Endothelial cell (in vitro differentiated cells): ENCODE data around the gene CUX1. TPM values are rescaled to one million over a fixed set of nuclear protein-coding genes. Genes with fewer than 3 reads are reported as not detected.

Source experiments
- DNase-seq: peaks from one replicate; pipeline ENCODE4 v3.0.0; 2021; ENCODE audit warnings: low spot score
- H3K27ac Mint-ChIP-seq: one replicate; pipeline ENCODE4 v1.8.0; 2021; ENCODE audit warnings: mixed read lengths, inconsistent platforms; ENCODE audit not compliant: unreplicated experiment
- H3K27me3 Mint-ChIP-seq: one replicate; pipeline ENCODE4 v1.8.0; 2021; ENCODE audit warnings: mild to moderate bottlenecking, moderate library complexity, mixed read lengths, inconsistent platforms; ENCODE audit not compliant: unreplicated experiment
- H3K36me3 Mint-ChIP-seq: one replicate; pipeline ENCODE4 v1.8.0; 2021; ENCODE audit warnings: mild to moderate bottlenecking, low read depth, mixed read lengths, inconsistent platforms; ENCODE audit not compliant: unreplicated experiment
- H3K4me1 Mint-ChIP-seq: one replicate; pipeline ENCODE4 v1.8.0; 2021; ENCODE audit warnings: mild to moderate bottlenecking, mixed read lengths, inconsistent platforms; ENCODE audit not compliant: unreplicated experiment
- H3K4me3 Mint-ChIP-seq: one replicate; pipeline ENCODE4 v1.8.0; 2021; ENCODE audit warnings: mild to moderate bottlenecking, mixed read lengths, inconsistent platforms; ENCODE audit not compliant: unreplicated experiment
- H3K9me3 Mint-ChIP-seq: one replicate; pipeline ENCODE4 v1.8.0; 2021; ENCODE audit warnings: mixed read lengths, inconsistent platforms; ENCODE audit not compliant: unreplicated experiment
- total RNA-seq: library from RNA; stranded (reverse); fragmentation: NEBNext Ultra II Directional; extraction: Animal tissue kit (Norgen Biotek cat#: 25700); gene quantifications from one replicate; pipeline ENCODE4 v1.2.1, GENCODE V29; 2021; ENCODE audit not compliant: unreplicated experiment
- TF ChIP-seq, protein P1 (sequence below): fragments of 200-600 bp; sonication (generic); IDR thresholded peaks from one replicate; pipeline ENCODE4 v1.5.0; 2021; ENCODE audit warnings: antibody characterized with exemption; ENCODE audit not compliant: unreplicated experiment

CUX1 gene
- total RNA-seq, 1 donor from 2014 or later = 43.7 TPM

- H3K4me1 Mint-ChIP-seq = peaks cover 12% of the 10 kb centered on the region
- TF ChIP-seq, protein P1, sequence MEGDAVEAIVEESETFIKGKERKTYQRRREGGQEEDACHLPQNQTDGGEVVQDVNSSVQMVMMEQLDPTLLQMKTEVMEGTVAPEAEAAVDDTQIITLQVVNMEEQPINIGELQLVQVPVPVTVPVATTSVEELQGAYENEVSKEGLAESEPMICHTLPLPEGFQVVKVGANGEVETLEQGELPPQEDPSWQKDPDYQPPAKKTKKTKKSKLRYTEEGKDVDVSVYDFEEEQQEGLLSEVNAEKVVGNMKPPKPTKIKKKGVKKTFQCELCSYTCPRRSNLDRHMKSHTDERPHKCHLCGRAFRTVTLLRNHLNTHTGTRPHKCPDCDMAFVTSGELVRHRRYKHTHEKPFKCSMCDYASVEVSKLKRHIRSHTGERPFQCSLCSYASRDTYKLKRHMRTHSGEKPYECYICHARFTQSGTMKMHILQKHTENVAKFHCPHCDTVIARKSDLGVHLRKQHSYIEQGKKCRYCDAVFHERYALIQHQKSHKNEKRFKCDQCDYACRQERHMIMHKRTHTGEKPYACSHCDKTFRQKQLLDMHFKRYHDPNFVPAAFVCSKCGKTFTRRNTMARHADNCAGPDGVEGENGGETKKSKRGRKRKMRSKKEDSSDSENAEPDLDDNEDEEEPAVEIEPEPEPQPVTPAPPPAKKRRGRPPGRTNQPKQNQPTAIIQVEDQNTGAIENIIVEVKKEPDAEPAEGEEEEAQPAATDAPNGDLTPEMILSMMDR = no peak
- H3K27ac Mint-ChIP-seq = no peak overlapping the region
- peaks cover 7% of the 10 kb centered on the region for H3K27me3 Mint-ChIP-seq
- DNase-seq = no peak
- no peak overlapping the region for H3K4me3 Mint-ChIP-seq
- peaks cover 4% of the 10 kb centered on the region for H3K36me3 Mint-ChIP-seq
- no peaks in the 10 kb centered on the region for H3K9me3 Mint-ChIP-seq
Observed at GRCh38 chr7:102258073-102258748, 440.8 kb downstream of the CUX1 start.

- peaks cover 7% of the 10 kb centered on the region for H3K27me3 Mint-ChIP-seq
- no peak overlapping the region for H3K27ac Mint-ChIP-seq
- H3K9me3 Mint-ChIP-seq = no peaks in the 10 kb centered on the region
- TF ChIP-seq, protein P1 = no peak
- DNase-seq = no peak
- H3K36me3 Mint-ChIP-seq = no peaks in the 10 kb centered on the region
- H3K4me1 Mint-ChIP-seq = peaks cover 7% of the 10 kb centered on the region
- no peak overlapping the region for H3K4me3 Mint-ChIP-seq
Observed at GRCh38 chr7:102258749-102259107, 441.3 kb downstream of the CUX1 start.

GRCh38 chr7:102260856-102261255 lies 443.4 kb downstream of the CUX1 start:
- Mint-ChIP-seq H3K4me3 (no peak overlapping the region), H3K4me1 (no peaks in the 10 kb centered on the region), H3K9me3 (no peaks in the 10 kb centered on the region), H3K27ac (no peak overlapping the region), H3K36me3 (no peaks in the 10 kb centered on the region), H3K27me3 (peaks cover 5% of the 10 kb centered on the region)
- no peak for DNase-seq
- TF ChIP-seq, protein P1 = no peak

- no peak overlapping the region for H3K27ac Mint-ChIP-seq
- DNase-seq = no peak
- H3K27me3 Mint-ChIP-seq = peaks cover 8% of the 10 kb centered on the region
- H3K36me3 Mint-ChIP-seq = no peaks in the 10 kb centered on the region
- no peaks in the 10 kb centered on the region for H3K9me3 Mint-ChIP-seq
- no peak overlapping the region for H3K4me3 Mint-ChIP-seq
- H3K4me1 Mint-ChIP-seq = no peaks in the 10 kb centered on the region
- TF ChIP-seq, protein P1 = no peak
Observed at GRCh38 chr7:102261451-102261850, 444.0 kb downstream of the CUX1 start.

DNA sequence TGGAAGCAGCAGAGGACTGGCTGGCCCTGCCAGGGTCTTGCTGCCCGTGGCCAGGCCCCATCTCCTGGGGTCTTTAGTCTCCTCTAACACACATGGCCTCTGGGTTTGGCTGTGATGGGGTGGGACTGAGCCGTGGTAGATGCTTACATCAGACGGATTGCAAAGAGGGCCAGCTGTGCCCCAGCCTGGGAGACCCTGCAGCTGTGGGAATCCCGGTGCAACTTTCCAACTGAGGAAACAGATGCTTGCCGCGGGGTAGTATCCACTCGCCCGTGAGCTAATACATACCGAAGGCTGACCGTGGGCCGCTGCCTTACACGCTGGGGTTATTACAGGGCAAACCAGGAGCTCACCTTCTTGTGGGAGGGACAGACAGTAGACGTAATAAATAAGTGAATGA lies 445.1 kb downstream of the CUX1 start:
- no peak overlapping the region for H3K27ac Mint-ChIP-seq
- no peak for DNase-seq
- TF ChIP-seq, protein P1 = no peak
- no peaks in the 10 kb centered on the region for H3K4me1 Mint-ChIP-seq
- no peak overlapping the region for H3K4me3 Mint-ChIP-seq
- H3K9me3 Mint-ChIP-seq = no peaks in the 10 kb centered on the region
- H3K27me3 Mint-ChIP-seq = peaks cover 10% of the 10 kb centered on the region
- no peaks in the 10 kb centered on the region for H3K36me3 Mint-ChIP-seq
